Forelimb muscle (tissue), 1 donor: ENCODE measurements around the gene CCDC69. TPM values are rescaled to one million over a fixed set of nuclear protein-coding genes. Genes with fewer than 3 reads are reported as not detected.
"Not testable (repeated sequence)": the region's sequence is repeated elsewhere in the genome, so short reads cannot be mapped to it uniquely, and the experiment has no call there.

Experiments
- DNase-seq: peaks from one replicate; pipeline ENCODE4 v3.0.0-alpha.2; 2013; ENCODE audit warnings: low read depth
- polyA plus RNA-seq: library from polyadenylated mRNA; unstranded; fragments of 120-200 nt; gene quantifications from one replicate; pipeline ENCODE4 v1.2.1, GENCODE V29; 2013; ENCODE audit not compliant: insufficient read length

The CCDC69 gene
- polyA plus RNA-seq, 1 donor: 110 TPM

GRCh38 chr5:151245680-151246219 is 21.9 kb upstream of the CCDC69 start:
- no peak for DNase-seq

GRCh38 chr5:151244206-151244605 is 20.3 kb upstream of the CCDC69 start:
- no peak for DNase-seq

- DNase-seq: no peak
These were observed 19.7 kb upstream of the CCDC69 start for GRCh38 chr5:151243564-151243963.

DNA sequence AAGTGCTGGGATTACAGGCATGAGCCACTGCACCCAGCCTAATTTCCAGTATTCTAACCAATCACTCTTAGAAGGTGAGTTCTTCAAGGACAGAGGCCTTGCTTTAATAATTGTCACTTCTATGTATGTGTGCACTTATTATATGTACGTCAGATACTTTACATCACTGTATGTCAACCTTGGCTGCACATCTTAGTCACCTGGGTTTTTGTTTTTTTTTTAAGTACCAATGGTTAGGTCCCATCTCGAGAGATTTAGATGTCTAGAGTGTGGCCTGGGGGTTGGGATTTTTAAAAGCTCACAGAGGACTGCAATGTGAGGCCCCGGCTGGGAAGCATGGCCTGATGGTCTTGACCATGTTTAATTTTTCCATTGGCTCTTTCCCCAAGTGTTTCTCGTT is 19.2 kb upstream of the CCDC69 start:
- no peak for DNase-seq

- no peak for DNase-seq
These were observed 17.2 kb upstream of the CCDC69 start for GRCh38 chr5:151240924-151241635.

DNA sequence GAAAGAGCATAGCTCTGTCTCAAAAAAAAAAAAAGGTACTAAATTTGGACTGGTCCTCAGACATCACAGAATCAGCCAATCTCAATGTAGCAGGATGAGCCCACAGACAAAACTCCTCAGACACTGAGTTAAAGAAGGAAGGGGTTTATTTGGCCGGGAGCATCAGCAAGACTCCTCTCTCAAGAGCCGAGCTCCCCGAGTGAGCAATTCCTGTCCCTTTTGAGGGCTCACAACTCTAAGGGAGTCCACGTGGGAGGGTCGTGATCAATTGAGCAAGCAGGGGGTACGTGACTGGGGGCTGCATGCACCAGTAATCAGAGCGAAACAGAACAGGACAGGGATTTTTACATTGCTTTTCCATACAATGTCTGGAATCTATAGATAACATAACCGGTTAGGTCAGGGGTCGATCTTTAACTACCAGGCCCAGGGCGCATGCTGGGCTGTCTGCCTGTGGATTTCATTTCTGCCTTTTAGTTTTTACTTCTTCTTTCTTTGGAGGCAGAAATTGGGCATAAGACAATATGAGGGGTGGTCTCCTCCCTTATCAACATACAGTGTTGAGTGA is 16.5 kb upstream of the CCDC69 start:
- not testable (repeated sequence) for DNase-seq

DNA sequence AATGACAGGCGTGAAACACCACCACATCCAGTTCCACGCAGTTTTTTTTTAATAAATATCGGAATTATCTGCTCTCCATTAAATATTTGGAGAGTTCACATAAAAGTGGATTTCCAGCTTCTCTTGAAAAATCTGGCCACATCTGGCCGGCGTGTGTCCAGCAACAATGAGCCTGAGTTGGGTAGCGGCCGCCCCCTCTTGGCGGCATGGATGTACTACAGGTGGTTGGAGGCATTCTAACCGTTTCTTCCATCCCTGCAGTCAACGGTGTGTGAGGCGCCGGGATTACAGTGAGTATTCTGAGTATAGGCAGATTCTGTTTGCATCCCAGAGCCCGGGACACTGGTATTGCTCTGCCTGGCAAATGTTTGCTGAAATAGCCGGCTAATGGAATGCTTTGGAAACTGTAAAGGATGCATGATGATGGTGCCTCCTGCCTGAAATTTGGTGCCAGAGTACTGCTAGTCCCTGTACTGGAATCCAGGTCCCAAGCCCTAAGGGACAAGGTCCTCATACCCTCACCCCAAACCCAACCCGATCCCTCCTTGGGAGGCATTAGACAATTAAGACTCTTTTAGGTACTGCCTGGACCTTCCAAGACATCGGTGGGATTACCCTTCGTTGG is 15.5 kb upstream of the CCDC69 start:
- peak; percentile 59 for DNase-seq

- no peak for DNase-seq
These were observed 14.4 kb upstream of the CCDC69 start for GRCh38 chr5:151238303-151238741.

DNA sequence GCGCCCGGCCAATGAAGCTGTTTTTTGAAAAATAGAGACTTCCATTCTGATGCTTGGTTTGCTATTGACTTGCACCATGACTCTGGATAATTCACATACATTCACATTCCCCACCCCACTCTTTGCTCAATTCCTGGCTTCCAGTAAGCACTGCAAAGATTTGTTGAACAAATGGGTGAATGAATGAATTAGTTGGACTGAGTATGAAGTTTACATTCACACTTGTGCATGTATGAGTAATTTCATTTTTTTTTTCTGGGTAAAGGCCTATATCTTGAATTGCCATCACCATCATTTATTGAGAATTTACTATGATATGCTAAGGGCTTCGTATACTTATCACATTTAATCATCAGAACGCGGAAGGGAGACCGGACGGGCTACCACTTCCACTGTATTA is 13.8 kb upstream of the CCDC69 start:
- DNase-seq: no peak

DNA sequence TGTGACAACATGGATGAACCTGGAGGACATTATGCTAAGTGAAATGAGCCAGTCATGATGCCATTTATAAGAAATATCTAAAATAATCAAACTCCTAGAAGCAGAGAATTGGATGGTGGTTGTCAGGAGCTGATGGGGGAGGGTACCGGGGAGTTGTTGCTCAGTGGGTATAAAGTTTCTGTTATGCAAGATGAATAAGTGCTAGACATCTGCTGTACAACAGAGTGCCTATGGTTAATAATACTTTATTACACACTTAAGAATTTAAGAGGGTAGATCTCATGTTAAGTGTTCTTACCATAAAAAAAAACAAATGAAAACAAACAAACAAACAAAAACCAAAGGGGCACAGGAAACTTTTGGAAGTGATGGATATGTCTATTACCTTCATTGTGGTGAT is 13.0 kb upstream of the CCDC69 start:
- DNase-seq: no peak

DNA sequence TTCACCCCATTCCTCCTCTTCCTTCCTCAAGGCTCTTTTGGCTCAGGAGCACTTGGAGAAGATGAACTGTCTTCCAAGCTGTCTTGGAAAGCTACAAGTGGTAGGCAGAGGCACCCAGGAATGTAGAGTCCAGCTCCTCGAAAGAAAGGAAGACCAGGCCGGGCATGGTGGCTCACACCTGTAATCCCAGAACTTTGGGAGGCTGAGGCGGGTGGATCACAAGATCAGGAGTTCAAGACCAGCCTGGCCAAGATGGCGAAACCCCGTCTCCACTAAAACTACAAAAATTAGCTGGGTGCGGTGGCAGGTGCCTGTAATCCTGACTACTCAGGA is 11.3 kb upstream of the CCDC69 start:
- not testable (repeated sequence) for DNase-seq

DNA sequence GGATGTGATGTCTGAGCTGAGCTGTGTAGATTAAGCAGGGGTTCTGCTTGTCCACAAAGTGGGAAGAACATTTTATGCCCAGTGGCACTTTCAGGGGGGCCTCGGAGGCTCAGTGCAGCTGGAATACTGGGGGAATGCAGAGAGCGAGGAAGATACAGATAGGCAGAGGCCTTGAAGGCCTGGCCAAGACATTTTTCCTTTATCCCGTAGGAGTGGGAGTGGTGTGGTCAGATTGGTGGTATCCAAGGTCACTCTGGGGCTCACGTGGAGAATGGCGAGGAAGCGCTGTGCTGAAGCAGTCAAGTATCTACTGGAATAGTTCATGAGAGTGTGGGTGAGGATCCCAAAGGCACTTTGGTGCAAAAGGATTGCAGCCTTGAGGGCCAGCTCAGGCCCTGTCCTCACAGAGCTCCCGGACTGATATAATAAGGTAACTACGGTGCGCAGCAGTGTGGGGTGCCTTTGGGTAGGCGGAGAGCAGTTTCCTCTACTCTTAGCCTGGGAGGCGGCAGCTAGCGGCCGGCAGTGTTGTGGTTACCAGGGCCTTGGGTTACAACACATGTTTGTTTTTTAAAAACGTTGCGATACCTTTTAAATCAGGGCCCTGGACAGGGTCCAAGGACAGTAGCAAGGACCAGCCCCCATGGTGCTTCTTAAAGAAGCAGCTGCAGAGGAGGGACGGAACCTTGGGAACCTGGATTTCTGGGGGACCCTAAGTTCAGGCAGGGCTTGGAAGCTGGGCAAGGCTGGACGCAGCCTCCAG is 10.8 kb upstream of the CCDC69 start:
- DNase-seq: peak; percentile 28

GRCh38 chr5:151233616-151234085 is 9.8 kb upstream of the CCDC69 start:
- DNase-seq: no peak

DNA sequence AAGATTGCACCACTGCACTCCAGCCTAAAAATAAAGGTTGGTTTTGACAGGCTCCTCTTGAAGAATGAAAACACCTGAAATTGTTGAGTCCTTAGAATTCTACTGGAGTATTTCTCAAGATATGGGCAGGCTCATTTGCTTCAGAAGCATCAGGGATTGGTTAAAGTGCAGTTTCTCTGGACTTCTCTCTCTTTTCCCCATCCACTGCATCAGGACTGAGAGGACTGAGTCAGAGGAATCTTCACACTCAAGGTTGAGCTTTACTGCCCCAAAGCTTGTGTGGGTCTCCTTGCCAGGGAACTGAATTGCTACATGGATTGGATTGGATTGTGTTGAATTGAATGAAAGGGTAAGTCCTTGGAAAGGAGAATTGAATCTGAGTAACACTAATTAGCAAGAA is 7.5 kb upstream of the CCDC69 start:
- DNase-seq: no peak

GRCh38 chr5:151230048-151230680 is 6.3 kb upstream of the CCDC69 start:
- no peak for DNase-seq

GRCh38 chr5:151228986-151229385 is 5.1 kb upstream of the CCDC69 start:
- DNase-seq: no peak

DNA sequence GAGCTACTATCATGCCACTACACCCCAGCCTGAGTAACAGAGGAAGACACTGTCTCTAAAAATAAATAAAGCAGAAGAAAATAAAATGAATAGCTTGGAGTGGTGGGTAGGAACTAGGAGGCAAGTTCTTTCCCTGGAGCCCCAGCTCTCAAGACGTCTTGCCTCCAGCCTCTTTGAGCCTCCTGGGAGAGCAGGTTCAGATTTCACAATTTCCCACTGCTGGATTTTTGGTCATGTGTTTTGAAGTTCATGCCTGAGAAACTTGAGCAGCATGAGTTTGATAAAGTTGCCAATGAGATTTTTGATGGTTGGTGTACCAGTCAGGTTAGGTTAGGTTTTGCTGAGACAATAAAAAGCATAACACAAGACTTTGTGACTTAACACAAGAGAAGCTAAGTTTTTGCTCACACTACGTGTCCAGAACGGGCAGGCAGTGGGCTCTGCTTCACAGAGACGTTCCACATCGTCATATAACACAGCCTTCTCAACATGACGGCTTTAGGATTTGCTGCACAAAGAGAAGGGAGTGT is 4.1 kb upstream of the CCDC69 start:
- DNase-seq: no peak

DNA sequence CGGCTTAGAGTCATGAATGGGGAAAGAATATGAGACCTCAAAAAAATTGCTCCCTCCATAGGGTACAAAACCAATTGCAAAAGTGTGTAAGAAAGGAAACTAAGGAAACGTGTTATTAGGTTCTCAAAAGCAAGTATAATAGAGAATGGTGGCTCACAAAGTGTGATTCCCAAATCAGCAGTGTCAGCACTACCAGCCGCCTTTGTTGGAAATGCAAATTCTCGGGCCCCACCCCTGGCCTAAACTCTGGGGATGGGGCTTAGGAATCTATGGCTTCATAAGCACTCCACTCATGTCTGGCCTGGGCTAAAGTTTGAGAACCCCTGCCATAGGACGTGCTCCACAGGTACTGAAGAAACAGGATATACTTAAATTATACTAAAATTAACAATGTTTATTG is 1.6 kb upstream of the CCDC69 start:
- DNase-seq: no peak

DNA sequence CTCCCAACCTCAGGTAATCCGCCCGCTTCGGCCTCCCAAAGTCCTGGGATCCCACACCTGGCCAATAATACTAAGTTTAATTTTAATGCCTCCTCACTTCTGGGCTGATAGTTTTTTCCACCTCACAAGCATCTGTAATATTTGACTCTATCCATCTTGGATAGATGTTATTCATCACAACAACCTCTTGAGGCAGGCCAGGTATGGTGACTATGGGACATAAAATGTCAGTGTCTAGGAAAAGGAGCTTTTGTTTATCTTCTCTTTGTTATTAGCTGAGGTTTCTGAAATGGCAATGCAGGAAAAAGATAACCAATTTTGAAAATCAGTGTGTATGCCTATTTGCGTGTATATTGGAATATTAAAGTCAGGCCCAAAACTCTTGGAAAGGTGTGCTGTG is 1.2 kb upstream of the CCDC69 start:
- DNase-seq: no peak

GRCh38 chr5:151224372-151224771 is 480 bp upstream of the CCDC69 start:
- DNase-seq: no peak

DNA sequence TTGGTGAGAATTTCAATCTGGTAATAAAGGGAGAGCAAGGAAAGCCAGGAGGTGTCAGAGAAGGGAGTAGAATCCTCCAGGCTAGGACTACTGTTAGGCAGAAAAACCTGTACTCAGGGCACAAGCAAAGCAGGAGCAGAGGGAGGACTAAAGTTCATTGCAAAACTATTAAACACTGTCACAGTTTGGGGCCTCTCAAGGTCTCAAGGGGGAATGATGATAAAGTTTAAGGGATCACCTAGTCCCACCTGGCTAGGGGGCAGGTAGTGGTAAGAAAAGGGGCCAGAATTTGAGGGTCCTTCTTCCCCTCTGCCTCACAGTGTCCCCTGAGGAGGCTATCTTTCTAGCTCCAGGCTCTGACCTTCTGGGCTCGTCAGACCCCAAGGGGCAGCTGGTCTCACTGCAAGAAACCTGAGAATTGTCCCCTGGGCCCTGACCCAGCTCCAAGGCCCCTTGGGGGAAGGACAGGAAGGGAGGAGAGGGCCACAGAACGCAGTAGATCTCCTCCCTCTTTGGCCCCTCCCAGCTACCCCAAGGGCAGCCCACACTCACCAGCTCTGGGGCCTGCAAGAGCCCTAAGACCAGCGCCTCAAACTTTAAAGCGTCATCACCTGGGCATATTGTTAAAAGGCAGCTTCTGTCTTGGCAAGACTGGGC is 974 bp downstream of the CCDC69 start:
- no peak for DNase-seq
